Cortex of kidney (tissue), 1 donor: ENCODE results near the gene SPATA3.

Source experiments
- DNase-seq: peaks from one replicate; lab custom pipeline; 2025; lab: John Stamatoyannopoulos, UW

Gene SPATA3

DNA sequence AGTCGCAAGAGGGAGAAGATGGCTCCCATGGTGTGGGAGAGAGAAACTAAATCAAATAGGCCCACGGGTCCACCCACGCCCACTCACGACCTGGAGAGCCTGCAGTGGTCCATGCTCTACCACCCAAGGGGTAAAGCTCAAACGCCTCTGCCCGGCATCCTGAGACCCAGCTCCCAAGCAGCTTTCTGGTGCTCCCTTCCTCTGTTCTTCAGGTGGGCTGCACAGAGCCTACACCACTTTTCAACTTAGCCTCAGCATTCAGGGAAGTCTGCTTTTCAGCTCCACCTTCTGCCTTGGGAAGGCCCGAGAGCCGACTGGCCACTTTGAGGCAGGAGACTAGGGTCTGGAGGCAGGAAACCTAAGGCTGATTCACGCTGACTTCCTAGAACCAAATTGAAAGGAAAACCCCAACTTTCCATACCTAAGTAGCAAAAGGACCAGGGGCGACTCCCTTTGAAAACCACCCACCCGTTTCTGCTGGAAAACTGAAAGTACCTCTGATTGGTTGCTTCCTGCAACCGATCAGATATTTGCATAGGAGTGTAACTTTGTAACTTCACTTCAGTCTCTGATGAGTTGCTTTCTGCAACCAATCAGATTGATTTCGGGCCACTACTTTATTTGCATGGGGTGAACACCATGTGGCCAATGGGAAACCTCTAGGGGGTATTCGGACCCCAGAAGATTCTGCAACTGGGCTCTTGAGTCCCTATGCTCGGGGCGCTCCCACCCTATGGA lies 26.8 kb upstream of the SPATA3 start:
- DNase-seq: no peak

DNA sequence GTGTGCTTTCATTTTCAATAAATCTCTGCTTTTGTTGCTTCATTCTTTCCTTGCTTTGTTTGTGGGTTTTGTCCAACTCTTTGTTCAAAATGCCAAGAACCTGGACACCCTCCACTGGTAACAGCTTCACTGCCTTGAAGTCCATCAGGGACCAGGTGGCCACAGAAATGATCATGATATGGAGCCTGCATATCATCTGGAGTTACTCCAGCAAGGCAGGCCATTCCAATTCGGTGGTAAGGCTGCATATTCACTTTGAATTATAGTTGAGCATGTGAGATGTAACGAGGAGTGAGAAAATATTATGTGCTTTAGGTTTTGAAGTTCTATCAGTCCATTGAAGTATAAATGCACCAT lies 26.3 kb upstream of the SPATA3 start:
- no peak for DNase-seq

DNA sequence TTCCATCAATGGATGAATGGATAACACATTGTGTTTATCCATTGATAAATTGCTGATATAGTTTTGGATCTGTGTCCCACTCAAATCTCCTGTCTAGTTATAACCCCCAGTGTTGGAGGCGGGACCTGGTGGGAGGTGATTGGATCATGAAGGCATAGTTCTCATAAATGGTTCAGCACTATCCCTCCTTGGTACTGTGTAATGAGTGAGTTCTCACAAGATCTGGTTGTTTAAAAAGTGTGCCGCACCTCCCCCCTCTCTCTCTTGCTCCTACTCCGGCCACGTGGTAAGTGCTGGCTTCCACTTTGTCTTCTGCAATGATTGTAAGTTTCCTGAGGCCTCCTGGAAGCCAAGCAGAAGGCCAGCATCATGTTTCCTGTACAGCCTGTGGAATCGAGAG lies 23.9 kb upstream of the SPATA3 start:
- no peak for DNase-seq

DNA sequence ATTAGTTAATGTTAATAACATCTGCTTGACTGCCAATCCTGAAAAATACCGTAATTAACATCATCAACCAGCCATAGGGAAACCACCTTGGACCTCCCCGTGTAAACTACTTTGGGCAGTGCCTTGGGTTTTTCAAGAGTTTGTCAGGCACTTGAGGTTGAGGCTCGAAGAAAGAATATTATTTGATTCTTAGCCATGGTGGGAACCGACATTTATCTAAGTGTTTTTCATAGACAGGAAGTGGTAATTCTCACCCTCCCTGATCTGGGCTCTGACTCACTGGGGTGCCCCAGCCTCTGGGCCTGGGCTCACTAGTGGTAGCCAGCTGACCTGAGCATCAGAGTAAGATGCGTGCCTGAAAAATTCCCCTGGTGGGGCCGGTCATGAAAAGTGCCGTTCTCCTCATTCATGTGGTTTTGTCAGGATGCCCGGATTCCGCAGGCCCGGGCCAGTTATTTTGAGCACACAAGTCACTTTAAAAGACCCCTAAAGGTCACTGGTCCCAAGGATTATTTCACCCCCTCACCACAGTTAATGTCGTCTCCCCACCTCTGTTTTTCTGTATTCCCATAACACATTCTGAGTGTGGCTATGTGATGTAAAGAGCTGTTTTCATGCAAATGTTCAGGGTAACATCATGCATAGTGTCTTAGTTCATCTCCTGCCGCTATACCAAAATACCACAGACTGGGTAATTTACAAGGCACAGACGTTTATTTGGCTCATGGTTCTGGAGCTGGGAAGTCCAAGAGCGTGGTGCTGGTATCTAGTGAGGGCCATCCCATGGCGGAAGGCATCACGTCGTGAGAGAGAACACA lies 21.6 kb upstream of the SPATA3 start:
- no peak for DNase-seq

DNA sequence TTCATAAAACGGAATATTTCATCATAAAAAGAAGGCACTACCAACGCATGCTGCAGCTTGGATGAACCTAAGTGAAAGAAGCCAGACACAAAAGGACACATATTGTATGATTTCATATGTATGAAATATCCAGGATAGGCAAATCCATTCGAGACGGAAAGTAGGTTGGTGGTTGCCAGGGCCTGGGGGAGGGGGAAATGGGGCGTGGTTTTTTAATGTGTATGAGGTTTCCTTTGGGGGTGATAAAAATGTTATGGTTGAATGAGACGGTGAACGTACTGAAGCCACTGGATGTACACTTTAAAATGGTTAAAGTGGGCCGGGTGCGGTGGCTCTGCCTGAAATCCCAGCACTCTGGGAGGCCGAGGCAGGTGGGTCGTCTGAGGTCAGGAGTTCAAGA lies 20.0 kb upstream of the SPATA3 start:
- no peak for DNase-seq

DNA sequence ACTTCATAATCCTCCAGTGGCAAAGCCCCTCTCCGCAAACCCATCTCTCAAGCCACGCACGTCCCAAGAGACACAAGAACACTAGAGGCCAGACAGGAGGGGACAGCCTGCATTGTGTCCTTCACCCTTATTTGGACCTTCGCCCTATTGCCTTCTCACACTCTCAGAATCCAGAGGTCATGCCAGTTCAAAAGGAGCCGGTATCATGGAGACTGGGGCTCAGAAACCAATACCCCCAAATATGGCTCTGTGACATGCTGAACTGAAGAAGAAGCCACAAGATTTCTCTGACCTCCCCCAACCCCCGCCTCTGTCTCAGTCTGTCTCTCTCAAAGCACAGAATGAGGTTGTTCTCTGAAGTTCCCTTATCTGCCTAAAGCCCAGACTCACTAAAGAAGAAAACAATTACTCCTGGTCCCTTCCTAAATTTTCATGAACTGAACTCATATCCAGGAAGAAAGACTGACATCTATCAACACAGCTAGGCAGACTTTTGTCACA lies 19.2 kb upstream of the SPATA3 start:
- no peak for DNase-seq

DNA sequence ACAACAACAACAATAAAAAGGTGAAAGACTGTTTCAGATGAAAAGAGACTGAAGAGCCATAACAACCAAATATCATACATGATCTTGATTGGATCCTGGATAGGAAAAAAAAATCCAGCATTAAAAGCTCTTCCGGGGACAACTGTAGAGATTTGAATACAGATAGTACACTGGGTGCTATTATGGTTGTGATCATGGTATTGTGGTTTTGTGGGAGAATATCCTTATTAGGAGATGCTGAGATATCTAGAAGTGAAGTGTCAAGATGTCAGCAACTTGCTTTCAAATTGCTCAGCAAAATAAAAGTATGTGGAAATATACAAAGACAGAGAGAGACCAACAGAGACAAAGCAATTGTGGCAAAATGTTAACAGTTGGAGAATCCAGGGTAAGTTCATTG lies 15.5 kb upstream of the SPATA3 start:
- DNase-seq: no peak

DNA sequence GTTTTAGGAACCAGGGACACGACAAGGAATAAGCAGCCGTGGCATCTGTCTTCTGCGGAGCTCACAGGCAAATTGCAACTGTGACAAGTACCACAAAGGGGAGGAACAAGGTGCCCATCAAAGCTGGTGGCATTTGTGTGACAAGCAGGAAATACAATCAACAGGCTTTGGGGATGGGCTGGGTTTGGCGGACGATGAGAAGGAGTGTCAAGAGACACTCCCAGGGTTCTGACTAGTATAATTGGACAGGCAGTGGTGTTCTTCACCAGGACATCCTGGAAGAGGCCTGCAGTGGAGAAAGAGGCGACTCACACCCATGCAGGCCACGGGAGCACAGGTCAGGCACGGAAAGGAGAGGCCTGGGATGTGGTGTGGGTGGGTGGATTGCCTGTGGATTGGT lies 14.2 kb upstream of the SPATA3 start:
- DNase-seq: no peak

DNA sequence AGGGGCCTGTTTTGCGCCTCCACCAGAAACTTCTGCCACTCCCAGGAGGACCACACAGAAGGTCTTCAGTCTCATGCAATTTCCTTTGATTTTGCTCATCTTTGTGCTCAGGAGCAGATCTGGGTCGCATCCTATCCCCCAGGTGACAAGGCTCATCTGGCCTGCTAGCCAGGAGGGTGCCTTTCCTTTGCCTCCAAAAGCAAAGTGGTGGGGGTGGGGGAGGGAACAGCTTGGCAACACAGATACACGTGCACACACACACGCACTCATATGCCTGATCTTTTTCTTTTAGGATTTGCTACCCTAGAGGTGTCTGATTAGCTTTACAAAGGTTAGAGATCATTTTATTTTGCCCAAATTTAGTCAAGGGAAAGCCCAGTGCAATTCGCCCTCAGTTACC lies 13.8 kb upstream of the SPATA3 start:
- DNase-seq: no peak

DNA sequence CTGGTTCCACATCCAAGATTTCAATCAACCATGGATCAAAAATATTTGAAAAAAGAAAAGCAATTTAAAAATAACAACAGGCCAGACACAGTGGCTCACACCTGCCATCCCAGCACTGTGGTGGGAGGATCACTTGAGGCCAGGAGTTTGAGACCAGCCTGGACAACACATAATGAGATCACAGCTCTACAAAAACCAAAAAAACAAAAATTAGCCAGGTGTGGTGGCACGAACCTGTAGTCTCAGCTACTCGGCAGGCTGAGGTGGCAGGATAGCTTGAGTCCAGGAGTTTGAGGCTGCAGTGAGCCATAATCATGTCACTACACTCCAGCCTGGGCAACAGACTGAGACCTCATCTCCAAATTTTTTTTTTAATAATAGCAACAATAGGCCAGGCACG lies 13.4 kb upstream of the SPATA3 start:
- DNase-seq: no peak

DNA sequence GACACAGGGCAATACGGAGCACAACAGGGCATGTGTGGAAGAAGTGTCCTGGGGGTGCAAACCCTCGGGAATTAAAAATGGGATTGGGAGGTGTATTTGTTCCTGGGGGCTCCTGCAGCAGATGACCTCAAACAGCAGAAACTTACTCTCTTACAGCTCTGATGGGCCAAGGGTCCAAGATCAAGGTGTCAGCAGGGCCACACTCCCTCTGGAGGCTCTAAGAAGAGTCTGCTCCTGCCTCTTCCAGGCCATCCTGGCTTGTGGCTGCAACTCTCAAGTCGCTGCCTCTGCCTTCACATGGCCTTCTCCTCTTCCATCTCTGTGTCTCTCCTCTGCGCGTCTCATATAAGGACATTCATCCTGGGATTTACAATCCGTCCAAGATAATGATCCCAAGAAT lies 12.4 kb upstream of the SPATA3 start:
- DNase-seq: no peak

DNA sequence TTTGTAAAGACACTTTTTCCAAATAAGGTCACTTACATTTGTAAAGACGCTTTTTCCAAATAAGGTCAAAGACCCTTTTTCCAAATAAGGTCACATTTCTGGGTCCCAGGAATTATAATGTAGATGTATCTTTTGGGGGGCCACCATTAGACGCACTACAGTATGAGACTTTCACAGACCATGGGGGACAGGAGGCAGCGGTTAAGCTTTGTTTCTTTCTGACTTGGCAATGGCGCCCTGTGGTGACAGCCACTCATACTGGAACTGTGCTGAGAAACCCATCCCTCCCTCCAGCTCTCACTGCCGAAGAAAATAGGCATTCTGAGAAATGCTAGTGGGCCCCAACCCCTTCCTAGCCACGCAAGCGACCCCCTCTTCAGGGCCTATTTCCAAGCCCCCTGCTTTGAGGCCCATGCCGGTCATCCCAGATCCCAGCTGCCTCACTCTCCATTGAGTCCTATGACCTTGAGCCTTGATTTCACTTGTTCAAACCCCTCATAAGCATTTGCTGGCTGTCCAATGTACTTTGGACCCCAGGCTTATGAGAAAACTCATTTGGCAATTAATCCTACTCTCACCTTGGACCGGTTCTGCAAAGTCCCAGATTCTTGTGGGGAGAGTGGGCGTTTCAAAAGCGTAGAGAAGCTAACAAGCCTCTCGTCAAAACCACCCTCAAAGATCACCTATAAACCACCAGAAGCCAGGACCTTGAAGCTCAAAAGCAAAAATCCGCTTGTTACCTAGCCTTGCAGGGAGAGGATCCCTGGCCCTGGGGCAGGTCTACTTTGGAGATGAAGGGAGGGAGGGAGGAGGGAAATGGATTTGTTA lies 11.3 kb upstream of the SPATA3 start:
- no peak for DNase-seq

DNA sequence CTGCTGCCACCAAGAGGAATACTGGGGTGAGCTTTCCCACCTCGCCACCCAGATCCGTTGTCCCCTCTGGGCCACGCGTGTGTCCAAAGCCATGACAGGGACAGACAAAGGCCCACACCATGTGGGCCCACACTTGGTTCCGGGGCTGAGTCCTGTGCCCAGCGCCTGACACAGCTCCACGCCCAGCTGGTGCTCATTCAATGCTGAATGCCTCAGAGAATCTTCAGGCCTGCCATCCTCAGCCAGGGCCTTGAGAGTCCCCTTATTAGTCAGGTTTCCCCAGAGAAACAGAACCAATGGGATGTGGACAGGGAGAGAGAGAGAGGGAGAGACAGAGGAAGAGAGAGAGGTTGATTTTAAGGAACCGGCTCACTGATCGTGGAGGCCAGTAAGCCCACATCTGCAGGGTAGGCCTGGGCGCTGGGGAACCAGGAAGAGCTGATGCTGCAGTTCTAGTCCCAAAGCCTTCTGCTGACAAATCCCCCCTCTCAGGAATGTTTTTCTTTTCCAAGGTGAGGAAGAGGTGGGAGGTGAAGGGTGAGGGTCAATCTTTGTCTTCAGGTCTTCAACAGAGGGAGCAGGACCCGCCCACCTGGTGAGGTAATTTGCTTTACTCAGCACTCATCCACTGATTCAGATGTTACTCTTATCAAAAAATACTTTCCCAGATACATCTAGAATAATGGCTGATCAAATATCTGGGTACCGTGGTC lies 10.2 kb upstream of the SPATA3 start:
- DNase-seq: no peak

DNA sequence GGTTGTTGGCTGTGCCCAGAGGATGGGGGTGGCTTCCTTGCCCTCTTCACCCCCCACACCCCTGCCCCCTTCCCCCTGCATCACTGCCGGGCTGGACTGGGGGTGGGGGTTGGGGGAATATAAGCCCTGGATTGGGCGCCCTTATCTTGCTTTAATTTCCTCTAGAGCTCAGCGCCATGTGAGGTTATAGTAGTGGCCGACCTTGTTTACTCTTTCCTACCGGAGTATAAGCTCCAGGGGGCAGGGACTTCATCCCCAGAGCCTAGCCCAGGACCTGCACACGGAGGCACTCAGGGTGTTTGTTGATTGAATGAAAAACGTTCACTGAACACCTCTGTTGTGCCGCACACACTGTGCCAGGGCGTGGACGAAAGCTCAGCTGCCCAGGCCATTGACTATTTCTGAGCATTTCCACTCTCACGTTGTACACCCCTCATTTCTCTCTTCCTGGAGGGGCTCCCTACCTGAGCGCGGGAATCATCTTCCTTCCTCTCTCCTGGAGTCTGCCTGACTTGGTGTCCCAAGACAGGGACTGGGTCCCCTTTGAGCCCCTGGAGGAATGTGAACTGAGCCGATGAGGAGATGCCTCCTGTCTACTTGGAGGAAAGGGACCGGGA lies 9.3 kb upstream of the SPATA3 start:
- DNase-seq: no peak

DNA sequence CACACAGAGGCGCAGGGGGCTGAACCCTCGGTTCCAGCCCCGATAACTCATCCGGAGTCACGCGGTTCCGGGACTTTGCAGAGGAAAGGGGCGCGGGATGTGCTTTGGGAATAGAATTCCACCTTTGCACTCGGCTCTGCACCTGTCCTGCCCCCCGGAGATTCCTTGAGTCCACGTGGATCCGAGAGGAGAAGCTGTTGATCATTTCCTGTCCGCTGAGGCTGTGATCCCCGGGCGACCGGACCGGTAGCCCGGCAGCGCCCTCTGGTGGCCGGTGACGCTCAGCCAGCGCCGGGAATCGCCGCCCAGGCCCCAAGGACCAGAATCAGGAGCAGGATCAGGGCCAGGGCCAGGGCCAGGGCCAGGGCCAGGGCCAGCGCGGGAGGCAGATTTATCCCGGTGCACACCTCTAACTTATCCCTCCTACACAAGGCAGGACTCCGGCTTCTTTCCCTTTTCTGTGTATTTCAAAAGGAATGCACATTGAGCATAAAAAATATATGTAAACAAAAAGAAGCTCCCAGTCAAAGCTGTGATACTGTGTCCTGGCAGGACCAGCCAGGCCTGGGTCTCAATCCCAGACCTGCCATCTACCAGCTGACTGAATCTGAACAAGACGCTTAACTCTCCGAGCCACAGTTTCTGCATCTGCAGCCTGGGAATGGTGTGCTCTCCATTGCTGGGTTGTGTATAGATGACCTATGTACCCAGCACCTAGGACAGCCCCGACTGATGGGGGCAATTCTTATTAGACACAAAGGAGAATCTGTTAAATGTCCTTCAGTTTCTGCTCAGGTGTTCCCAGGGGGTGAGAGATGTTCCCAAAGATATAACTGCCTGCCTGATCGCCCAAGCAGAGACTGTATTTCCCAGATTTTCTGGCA lies 8.5 kb upstream of the SPATA3 start:
- no peak for DNase-seq

DNA sequence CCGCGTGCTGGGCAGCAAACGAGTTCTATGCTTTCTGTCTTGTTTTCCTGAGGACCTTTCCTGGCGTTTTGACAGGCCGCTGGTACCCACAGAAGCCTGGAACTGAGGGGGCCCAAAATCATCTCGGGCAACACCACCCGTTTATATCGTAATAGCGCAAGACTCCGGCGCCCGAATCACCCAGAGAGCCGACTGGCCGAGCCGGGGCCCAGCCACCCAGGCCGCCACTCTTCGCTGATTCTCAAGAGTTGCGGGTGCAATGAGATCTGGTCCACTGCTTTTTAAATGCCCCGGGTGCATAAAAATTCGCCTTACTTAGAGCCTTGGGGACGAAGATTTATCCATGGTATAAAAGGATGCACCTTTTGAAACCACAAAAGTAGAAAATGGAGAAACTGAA lies 6.2 kb upstream of the SPATA3 start:
- no peak for DNase-seq

DNA sequence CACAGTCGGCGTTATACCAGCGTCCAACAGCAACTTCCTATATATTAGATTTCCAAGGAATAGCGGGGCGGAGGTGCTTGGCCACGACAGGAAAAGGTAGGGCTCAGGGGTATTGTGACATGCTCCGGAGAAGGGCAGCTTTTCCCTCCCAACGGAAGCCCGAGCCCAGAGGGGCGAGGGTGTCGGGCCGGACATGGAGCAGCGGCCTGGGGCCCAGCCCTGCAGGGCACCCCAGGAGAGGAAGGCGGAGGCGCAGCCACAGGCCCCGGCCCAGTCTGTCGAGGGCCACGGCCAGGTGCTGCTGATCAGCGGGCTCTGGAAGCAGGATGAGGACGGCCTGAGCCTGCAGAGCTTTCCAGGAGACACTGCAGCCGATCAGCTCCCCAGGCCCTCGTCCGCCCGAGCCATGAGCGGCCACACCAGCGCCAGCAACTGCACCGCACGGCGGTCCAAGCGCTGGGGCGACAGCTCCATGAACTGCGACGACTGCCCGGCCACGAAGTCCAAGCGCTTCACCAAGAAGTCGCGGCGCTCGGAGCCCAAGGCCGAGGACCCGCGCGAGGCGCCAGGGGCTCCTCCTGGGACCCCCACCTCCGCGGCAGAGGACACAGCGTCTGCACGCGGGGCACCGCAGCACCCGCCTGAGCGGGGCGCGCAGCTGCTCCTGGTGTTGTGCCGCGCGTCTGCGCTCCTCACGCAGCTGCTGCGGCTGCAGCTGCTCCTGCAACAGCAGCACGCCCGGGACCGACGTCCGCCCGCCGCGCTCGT lies 5.6 kb upstream of the SPATA3 start:
- DNase-seq: no peak

DNA sequence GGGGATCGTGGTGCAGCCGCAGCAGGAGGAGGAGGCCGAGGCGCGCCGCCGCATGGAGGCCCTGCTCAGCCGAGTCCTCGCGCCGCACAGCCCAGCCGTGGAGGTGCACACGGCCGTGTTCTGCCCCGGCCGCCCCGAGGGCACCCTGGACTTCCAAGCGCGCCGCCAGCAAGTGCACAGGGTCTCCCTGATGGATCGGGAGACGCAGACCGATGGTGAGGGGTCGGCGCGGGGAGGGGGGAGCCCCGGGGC lies 5.1 kb upstream of the SPATA3 start:
- no peak for DNase-seq

DNA sequence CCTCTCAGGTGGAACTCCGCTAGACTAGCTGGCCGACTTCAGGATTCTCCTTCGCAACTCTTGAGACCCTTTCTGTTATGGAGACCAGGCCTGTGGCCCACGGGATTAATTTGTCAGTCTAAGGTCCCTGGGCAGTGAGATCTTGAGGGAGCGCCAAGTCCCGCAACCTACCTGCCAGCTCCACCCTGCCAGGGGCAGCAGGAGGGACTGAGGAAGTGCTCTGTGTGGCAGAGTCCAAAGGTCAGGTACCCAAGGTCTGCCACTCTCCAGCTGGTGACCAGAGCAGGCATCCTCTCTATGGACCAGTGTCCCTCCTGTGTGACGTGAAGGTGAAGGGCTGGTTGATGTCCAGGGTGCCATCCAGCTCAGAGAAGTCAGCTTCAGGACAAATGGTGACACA lies 4.3 kb upstream of the SPATA3 start:
- no peak for DNase-seq

DNA sequence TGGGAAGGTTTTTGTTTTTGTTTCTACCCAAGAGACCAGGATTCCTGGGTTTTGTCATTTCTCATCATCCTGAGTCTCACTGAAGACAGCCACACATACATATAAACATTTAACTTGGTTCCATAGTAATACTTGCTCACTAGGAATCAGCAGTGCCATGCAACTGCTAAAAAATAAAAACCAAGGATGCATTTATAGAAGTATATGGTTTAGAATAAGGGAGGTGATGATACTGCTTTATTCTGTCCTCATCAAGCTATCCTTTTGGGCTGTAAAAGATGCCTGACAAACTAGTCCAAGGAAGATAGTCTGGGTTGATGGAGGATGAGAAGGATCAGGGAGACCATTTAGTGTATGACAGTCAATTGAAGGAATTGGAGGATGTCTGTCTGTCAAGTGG lies 740 bp downstream of the SPATA3 start:
- no peak for DNase-seq
